SJSA1 (cell line): ENCODE measurements around the gene DDX56. TPM values are rescaled to one million over a fixed set of nuclear protein-coding genes. Genes with fewer than 3 reads are reported as not detected.

Experiments
- DNase-seq, 2 experiments: peaks; one replicate each; pipeline ENCODE4 v3.0.0-alpha.2; 2015 to 2020; ENCODE audit warnings: low spot score in 2 of 2, low read depth in 1 of 2
- H3K27ac ChIP-seq: fragments of 250-450 bp; sonication (Bioruptor Pico); 2 replicates; pipeline ENCODE4 v1.5.1; 2020; ENCODE audit warnings: mild to moderate bottlenecking, moderate library complexity
- H3K27me3 ChIP-seq: fragments of 250-450 bp; sonication (Bioruptor Pico); replicated peaks from 2 replicates; pipeline ENCODE4 v1.5.1; 2020; ENCODE audit warnings: mild to moderate bottlenecking, moderate library complexity
- H3K36me3 ChIP-seq: fragments of 250-450 bp; sonication (Bioruptor Pico); 2 replicates; pipeline ENCODE4 v1.5.1; 2020; ENCODE audit warnings: mild to moderate bottlenecking
- H3K4me1 ChIP-seq: fragments of 250-450 bp; sonication (Bioruptor Pico); replicated peaks from 2 replicates; pipeline ENCODE4 v1.6.1; 2021; ENCODE audit warnings: mild to moderate bottlenecking
- H3K4me3 ChIP-seq: fragments of 250-450 bp; sonication (Bioruptor Pico); 2 replicates; pipeline ENCODE4 v1.5.1; 2020; ENCODE audit warnings: mild to moderate bottlenecking
- H3K9me3 ChIP-seq: fragments of 250-450 bp; sonication (Bioruptor Pico); replicated peaks from 2 replicates; pipeline ENCODE4 v1.5.1; 2020; ENCODE audit warnings: mild to moderate bottlenecking
- total RNA-seq: library from RNA; depleted of rRNA; stranded (reverse); fragments of >200 nt; shearing (Covaris generic); gene quantifications from 2 replicates; pipeline ENCODE4 v1.2.3, GENCODE V29; 2014; rRNA removed

Gene DDX56
- total RNA-seq, 1 experiment from 2014 or later = 72.3 TPM

GRCh38 chr7:44524811-44525388 is 48.8 kb downstream of the DDX56 start:
- DNase-seq = no peak
- Histone ChIP-seq H3K4me3 (no peak overlapping the region), H3K27ac (no peak overlapping the region), H3K36me3 (no peaks in the 10 kb centered on the region), H3K4me1 (no peaks in the 10 kb centered on the region), H3K27me3 (peaks cover 10% of the 10 kb centered on the region), H3K9me3 (no peaks in the 10 kb centered on the region)

- Histone ChIP-seq H3K4me3 (no peak overlapping the region), H3K27me3 (peaks cover 10% of the 10 kb centered on the region), H3K27ac (no peak overlapping the region), H3K36me3 (no peaks in the 10 kb centered on the region), H3K4me1 (no peaks in the 10 kb centered on the region), H3K9me3 (no peaks in the 10 kb centered on the region)
- no peak for DNase-seq
Measured at GRCh38 chr7:44522315-44522714, 51.4 kb downstream of the DDX56 start.

- DNase-seq = no peak
- Histone ChIP-seq H3K9me3 (no peaks in the 10 kb centered on the region), H3K4me1 (no peaks in the 10 kb centered on the region), H3K27ac (no peak overlapping the region), H3K27me3 (peaks cover 10% of the 10 kb centered on the region), H3K4me3 (no peak overlapping the region), H3K36me3 (no peaks in the 10 kb centered on the region)
Measured at GRCh38 chr7:44521347-44522095, 52.2 kb downstream of the DDX56 start.

- Histone ChIP-seq H3K4me1 (no peaks in the 10 kb centered on the region), H3K27ac (no peak overlapping the region), H3K36me3 (no peaks in the 10 kb centered on the region), H3K27me3 (peaks cover 10% of the 10 kb centered on the region), H3K9me3 (no peaks in the 10 kb centered on the region), H3K4me3 (no peak overlapping the region)
- no peak for DNase-seq
Measured at GRCh38 chr7:44520574-44520973, 53.1 kb downstream of the DDX56 start.

- Histone ChIP-seq H3K27me3 (peaks cover 10% of the 10 kb centered on the region), H3K4me3 (no peak overlapping the region), H3K9me3 (no peaks in the 10 kb centered on the region), H3K36me3 (no peaks in the 10 kb centered on the region), H3K4me1 (no peaks in the 10 kb centered on the region), H3K27ac (no peak overlapping the region)
- no peak for DNase-seq
Measured at GRCh38 chr7:44519546-44519945, 54.2 kb downstream of the DDX56 start.

GRCh38 chr7:44518761-44519160 is 54.9 kb downstream of the DDX56 start:
- Histone ChIP-seq H3K4me3 (no peak overlapping the region), H3K27me3 (peaks cover 6% of the 10 kb centered on the region), H3K36me3 (no peaks in the 10 kb centered on the region), H3K27ac (no peak overlapping the region), H3K4me1 (no peaks in the 10 kb centered on the region), H3K9me3 (no peaks in the 10 kb centered on the region)
- DNase-seq = no peak

GRCh38 chr7:44517175-44517574 is 56.5 kb downstream of the DDX56 start:
- no peaks in the 10 kb centered on the region for H3K36me3 ChIP-seq
- no peaks in the 10 kb centered on the region for H3K9me3 ChIP-seq
- no peak overlapping the region for H3K27ac ChIP-seq
- H3K27me3 ChIP-seq = peaks cover 2% of the 10 kb centered on the region
- H3K4me3 ChIP-seq = no peak overlapping the region
- no peak for DNase-seq
- H3K4me1 ChIP-seq = no peaks in the 10 kb centered on the region

Other genes with a start within 250 kb of the DDX56 start
- not detected in 2 replicates for gene CAMK2B, start 248.3 kb downstream of the DDX56 start, total RNA-seq
- gene NUDCD3, start 83.2 kb downstream of the DDX56 start, total RNA-seq = 34.4 and 56.5 TPM in 2 replicates
- not detected in 2 replicates for gene NPC1L1, start 32.6 kb downstream of the DDX56 start, total RNA-seq
- gene TMED4, start 8.3 kb upstream of the DDX56 start, total RNA-seq = 108 and 164 TPM in 2 replicates
- gene OGDH, start 32.7 kb upstream of the DDX56 start, total RNA-seq = 38.4 and 51.3 TPM in 2 replicates
- 6.7 and 6.8 TPM in 2 replicates for gene ZMIZ2, start 174.9 kb upstream of the DDX56 start, total RNA-seq
- gene PPIA, start 222.8 kb upstream of the DDX56 start, total RNA-seq = 5,630 and 5,683 TPM in 2 replicates